GM19099 (cell line): ENCODE measurements around the gene CEBPZ.

ENCODE experiments used
- POLR2A ChIP-seq: IDR thresholded peaks from 3 replicates; pipeline ENCODE4 v1.6.1; 2011; ENCODE audit warnings: low read depth; ENCODE audit not compliant: insufficient read length; ENCODE audit errors: extremely low read depth

The CEBPZ gene

DNA sequence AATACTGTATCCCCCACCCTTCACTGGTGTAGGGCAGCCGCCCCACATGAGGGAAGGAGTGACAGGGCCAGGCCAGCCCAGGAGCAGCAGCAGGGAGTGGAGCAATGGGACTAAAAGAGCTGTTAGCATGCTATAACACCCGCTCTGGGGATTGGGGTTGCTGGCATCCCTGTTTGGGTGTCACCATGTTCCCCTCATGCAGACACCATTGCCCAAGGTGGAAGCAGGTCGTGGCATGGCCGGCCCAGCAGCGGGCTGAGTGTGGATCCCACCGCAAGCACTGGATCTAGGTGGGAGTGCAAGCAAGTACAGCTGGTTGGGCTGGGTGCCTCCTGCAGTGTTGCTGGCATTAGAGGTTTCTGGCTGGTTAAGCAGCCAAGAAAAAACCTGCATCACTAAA, 39.6 kb downstream of the CEBPZ start:
- TF ChIP-seq POLR2A, result no peak

DNA sequence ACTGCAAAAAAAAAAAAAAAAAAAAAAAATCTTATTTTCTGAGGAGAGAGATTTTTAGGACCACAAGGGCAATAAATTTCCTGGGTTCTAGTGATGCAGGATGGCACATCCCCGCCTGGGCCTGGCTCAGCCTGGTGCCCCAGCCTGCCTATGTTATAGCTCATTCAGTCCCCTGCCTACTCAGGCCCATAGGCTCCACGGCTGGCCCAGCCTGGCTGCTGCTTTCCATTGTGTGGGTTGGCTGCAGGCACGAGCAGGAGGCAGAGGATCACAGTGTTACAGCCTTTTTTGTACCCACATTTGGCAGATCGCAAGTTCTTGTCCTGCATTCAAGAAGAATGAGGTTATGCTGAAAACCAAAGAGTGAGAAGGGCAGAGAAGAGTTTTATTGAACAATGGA, 40.1 kb downstream of the CEBPZ start:
- TF ChIP-seq POLR2A, result no peak

DNA sequence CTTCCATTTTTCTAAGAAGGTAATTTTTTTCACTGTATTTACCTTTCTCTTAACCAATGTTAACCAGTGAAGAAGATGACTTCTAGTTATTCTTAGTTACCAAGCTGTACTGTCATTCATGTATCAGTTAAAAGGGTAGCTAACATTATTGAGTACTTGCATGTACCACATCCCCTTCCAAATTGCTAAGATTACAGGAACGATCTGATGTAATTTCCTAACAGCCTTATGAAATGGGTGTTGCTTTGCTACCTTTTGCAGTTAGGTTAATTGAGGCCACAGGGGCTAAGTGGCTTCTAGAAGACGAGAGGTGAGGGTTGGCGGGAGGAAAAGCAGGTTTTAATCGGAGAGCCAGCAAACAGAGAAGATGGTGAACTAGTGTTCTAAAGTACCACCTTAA, 41.1 kb downstream of the CEBPZ start:
- no peak for TF ChIP-seq POLR2A

DNA sequence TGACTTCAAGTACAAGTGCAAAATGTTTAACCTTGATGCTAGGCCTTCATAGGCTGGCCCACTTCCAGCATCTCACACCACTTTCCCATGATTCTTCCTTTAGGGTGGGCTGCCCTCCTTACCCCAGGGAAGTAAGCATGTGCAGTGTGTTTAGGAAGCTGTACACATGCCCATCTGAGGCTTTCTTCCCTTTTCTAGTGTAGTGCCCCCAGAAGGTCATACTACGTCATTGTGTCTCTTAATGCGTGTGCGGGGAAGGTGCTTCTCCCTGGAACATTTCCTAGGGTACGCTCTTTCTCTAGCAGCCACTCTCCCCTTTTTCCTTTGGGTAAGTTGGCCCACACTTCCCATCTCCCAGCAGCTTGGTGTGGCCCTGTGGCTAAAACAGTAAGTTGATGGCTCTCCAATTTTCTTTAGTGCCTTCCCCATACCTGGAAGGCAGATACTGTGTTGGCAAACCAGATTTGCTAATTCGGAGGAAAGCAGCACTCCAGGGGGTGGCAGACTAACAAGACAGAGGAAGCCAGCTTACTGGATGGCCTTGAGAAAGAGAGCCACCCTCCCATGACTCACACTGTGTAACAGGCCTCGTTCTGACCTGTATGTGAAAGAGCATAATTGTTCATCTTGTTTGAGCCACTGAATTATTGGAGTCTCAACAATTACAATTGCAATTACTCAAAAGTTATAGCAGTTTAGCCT, 41.8 kb downstream of the CEBPZ start:
- no peak for TF ChIP-seq POLR2A

DNA sequence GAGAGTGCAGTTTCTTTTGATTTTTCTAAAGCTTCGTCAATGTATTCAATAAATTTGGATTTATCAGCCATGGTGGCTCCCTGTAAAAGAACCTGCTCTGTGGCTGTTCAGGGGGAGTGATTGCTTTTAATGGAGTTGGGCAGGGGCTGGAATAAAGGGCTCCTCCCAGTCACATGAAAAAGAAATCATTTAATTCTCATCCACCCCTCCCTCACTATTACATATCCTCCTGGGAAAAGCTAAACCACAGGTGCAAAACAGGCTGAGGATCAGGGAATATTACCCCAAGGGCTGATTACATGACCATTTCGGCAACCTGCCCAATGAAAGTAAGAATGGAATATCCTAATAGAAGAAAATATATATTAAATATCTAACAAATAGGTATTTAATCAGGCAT, 42.8 kb downstream of the CEBPZ start, which contains the start of gene SULT6B1:
Gene SULT6B1 (minus strand): TSS at position 101 of the 400 bp plus-strand sequence. CDS start 30 bp downstream, at position 71.
- TF ChIP-seq POLR2A, result no peak

DNA sequence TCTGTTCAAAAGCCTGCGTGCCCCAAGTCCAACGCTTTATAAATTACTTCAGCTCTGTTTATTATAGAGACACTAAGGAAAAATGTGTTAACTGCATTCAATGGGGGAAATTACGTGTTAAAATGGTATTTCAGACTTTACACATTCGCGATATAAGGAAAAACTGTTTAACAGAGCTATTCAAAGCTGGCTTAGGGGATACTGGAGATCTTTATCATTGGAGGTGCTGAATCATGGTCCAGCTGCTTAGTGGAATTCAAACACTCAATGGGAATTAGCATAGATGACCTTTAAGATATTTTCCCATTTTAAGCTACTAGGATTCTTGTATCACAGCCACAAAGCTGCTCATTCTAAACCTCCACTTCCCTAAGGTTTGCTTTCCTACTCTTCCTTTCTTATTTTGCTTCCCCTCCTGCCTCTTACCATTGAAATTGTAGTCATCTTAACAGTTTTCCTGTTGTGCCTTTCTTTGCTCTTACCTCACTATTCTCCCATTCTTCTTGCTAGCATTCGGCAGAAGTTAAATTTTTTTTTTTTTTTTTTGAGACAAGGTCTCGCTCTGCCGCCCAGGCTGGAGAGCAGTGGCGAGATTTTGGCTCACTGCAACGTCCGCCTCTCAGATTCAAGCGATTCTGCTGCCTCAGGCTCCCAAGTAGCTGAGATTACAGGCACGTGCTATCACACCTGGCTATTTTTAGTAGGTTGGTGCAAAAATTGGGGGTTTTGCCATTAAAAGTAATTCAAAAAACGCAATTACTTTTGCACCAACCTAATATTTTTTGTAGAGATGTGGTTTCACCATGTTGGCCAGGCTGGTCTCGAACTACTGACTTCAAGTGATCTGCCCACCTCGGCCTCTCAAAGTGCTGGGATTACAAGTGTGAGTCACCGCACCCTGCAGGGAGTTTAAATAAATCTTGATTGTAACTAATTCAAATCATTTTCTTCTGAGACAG, 49.4 kb downstream of the CEBPZ start:
- TF ChIP-seq POLR2A, result no peak

DNA sequence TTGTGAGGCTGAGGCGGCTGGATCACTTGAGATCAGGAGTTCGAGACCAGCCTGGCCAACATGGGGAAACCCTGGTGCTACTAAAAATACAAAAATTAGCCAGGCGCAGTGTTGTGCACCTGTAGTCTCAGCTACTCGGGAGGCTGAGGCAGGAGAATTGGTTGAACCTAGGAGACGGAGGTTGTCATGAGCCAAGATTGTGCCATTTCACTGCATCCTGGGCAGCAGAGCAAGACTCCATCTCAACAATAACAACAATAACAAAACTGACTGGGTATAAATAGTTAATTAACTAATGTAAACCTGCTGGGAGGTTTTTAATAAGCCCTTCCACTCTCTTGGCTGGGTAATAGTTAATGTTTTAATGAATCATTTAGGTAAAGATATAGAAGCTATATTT, 50.8 kb downstream of the CEBPZ start:
- no peak for TF ChIP-seq POLR2A

DNA sequence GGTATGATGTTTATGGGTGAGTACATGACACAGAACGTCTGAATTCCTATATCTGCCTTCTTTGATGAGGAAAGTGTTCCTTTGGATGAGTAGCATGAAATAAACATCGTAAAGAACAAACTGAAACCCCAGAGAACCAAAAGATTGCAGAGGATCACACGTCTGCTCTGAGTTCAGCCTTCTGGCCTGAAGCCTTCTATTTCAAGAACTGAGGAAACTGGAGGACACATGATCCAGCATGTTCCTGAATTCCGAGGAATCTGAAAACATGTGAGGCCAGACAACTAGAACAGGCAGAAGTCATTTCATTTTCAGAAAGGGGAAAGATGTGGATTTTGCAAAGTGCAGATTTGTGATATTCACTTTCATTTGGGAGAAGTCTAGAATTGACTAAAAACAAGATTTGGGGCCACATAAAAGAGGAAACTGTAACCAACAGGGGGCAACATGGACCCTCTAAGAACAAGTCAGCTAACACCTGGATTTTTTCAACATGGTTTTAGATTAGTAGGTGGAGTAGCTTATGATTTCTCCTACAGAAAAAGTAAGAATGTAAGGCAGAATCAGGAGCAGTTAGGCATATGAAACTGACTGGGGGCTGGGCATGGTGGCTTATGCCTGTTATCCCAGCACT, 51.3 kb downstream of the CEBPZ start:
- TF ChIP-seq POLR2A, result no peak

DNA sequence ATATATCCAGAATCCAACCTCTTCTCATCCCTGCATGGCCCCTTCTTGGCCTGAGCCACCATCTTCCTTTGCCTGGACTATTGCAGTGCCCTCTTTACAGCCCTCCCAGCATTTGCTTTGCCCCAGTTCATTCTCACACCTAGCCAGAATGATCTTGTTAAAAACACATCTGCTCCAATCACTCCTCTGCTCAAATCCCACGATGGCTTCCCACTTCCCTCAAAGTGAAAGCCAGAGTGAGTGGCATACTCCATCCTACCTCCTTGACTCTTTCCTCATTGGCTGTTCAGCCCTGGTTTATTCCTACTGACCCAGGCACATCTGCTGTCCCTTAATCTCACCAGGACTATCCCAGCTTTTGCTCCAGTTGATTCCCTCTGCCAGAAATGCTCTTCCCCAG, 57.7 kb downstream of the CEBPZ start:
- TF ChIP-seq POLR2A, result no peak

DNA sequence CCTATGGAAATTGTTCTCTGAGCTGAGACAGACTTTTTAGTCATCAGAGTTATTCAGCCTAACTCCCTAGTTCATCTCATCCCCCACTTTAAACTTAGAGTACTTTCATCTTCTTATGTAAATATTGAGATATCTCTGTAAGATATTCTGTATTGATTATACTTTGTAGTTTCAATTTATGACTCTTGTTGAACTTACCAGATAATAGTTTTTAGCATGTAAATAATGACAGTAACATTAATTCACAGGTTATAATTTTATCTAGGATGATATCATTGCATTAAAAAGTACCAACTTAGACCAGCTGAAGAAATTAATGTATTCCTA, 59.8 kb downstream of the CEBPZ start:
- no peak for TF ChIP-seq POLR2A

DNA sequence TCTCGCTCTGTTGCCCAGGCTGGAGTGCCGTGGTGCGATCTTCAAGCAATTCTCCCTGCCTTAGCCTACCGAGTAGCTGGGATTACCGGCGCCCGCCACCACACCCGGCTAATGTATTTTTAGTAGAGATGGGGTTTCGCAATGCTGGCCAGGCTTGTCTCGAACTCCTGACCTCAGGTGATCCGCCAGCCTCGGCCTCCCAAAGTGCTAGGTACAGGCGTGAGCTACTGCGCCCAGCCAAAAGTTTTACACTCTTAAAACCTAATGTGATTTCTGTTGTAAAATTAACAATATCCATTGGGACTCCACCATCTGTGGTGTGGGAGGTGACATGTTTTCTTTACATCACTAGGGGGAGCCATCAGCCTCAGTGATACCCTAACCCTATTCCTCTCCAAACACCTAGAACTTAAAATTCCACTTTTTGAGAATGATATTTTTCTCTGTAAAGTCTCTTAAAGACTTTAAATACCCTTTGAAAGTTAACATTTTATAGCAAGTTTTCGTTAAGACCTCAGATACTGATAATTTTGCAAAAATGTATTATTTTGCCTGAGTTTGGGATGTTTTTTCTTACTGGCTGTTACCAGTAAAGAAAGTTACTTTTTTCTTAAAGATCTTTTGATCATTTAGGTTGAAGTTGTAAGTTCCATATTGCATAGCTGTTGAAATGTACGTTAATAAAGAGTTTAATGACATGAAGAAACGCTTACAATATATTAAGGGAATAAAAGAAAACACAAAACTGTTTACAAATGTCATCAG, 63.0 kb downstream of the CEBPZ start:
- no peak for TF ChIP-seq POLR2A

DNA sequence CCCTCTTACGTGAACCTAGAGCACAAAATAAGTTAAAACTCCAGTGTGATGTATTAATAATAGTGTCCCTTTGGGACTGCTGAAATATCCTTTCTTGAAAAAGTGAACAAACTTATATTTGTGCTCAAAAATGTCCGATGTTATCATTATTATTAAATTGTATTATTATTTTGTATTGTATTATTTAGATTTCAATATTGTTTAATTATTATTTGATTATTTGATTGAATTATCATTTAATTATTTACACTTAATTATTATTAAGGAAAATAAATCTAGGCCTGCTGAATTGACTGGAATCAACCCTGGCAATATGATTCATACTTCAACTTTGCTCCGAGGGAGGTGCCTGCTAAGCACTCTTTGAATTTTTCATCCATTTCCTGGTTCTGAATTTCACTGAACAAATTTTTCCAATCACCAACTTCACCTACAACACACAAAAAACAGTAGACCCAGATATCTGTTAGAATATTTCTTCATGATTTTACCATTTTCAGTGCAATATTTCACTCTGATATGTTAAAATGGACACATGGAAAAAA, 63.7 kb downstream of the CEBPZ start:
- TF ChIP-seq POLR2A, result no peak

DNA sequence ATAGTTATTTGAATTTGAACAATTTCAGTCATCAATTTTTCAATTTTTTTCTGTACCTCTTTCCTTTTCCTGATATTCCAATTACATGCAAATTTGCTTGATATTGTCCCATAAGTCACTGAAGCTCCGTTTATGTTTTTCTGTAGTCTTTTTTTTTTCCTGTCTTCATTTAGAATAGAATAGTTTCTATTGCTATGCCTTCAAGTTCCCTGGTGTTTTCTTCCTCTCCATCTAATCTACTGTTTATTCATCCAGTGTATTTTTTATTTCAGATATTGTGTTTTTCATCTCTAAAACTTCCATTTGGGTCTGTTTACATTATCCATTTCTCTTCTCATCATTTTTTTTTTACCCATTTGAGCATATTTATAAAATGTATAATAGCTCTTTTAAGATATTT, 66.6 kb downstream of the CEBPZ start:
- TF ChIP-seq POLR2A, result no peak

DNA sequence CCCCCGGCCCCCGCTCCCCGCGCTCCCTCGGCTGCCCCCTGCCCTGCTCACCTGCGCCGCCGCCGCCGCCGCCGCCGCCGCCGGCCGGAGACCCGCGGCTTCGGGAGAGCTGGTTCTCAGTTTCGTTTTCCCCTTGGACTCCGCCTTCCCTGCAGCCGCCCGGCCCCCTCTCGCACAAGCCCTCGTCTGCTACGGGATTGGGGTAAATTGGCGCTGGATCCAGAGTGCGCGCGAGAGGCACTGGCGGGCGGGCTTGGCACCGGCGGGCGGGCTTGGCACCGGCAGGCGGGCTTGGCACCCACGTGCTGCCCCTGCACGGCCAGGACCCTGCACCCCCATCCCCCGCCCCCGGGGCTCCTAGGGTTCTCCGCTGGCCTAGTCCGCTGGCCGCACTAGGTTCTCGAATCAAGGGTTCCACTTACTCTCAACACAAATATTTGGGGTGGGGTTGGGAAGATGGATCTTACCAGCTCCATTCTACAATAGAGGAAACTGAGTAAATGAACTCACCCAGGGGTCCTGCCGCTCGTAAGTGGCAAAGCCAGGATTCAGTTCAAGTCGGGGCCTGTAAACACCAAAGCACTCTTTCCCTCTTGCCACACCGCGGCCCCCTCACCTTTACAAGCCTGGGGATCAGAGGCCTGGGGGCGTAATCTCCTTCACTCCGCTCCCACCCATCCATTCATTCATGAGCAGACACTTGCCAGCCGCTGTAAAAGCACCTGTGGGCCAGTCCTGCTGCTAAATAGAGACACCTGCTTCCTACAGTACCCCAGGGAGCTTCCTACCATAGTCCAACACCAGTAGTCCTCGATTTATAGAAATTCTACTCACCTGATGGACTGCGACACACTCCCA, 74.3 kb downstream of the CEBPZ start, which contains the start of gene EIF2AK2:
Gene EIF2AK2 (minus strand): TSS at position 124 of the 858 bp plus-strand sequence. CDS start 9,174 bp downstream, outside the sequence.
- TF ChIP-seq POLR2A, result peak; percentile 71
